Upper lobe of left lung (tissue), 6 donors: ENCODE data around the gene PRKCE. TPM values are rescaled to one million over a fixed set of nuclear protein-coding genes. Genes with fewer than 3 reads are reported as not detected.
A peak's percentile ranks its signal among the peaks of the same experiment; 100 is the strongest.

Source experiments
- ATAC-seq, 2 donors: fragments of 200-7000 bp; cut with Tn5 transposase; one replicate each; pipeline ENCODE4 v1.9.1; 2022; ENCODE audit warnings: mild to moderate bottlenecking in 2 of 2, moderate library complexity in 2 of 2; ENCODE audit not compliant: low FRiP score in 2 of 2
- DNase-seq, 2 donors: peaks; one replicate each; pipeline ENCODE4 v3.0.0-alpha.2; 2019 to 2020
- H3K27ac ChIP-seq, 4 donors: fragments of 200-600 bp; sonication (generic); one replicate each; pipeline ENCODE4 v1.5.1; 2016 to 2019
- H3K27me3 ChIP-seq, 4 donors: fragments of 200-600 bp; sonication (generic); one replicate each; pipeline ENCODE4 v1.5.1; 2017 to 2019
- H3K36me3 ChIP-seq, 4 donors: fragments of 200-600 bp; sonication (generic); one replicate each; pipeline ENCODE4 v1.5.1; 2016 to 2019
- H3K4me1 ChIP-seq, 4 donors: fragments of 200-600 bp; sonication (generic); one replicate each; pipeline ENCODE4 v1.5.1; 2018 to 2019
- H3K4me3 ChIP-seq, 4 donors: fragments of 200-600 bp; sonication (generic); one replicate each; pipeline ENCODE4 v1.5.1; 2017 to 2019; ENCODE audit warnings: mild to moderate bottlenecking in 2 of 4, moderate library complexity in 1 of 4
- H3K9me3 ChIP-seq, 4 donors: fragments of 200-600 bp; sonication (generic); one replicate each; pipeline ENCODE4 v1.5.1; 2018 to 2019
- EP300 ChIP-seq, 4 donors: sonication (generic); formaldehyde crosslinking; IDR thresholded peaks; one replicate each; pipeline ENCODE4 v1.5.1; 2017; ENCODE audit warnings: antibody characterized with exemption in 4 of 4, control low read depth in 2 of 4
- POLR2A ChIP-seq, 4 donors: fragments of 450-650 bp; IDR thresholded peaks; one replicate each; pipeline ENCODE4 v1.5.1; 2016 to 2017; ENCODE audit warnings: antibody characterized with exemption in 4 of 4, mild to moderate bottlenecking in 2 of 4
- POLR2AphosphoS5 ChIP-seq, 2 donors: sonication (generic); formaldehyde crosslinking; IDR thresholded peaks; one replicate each; pipeline ENCODE4 v1.5.1; 2017; ENCODE audit warnings: antibody characterized with exemption in 2 of 2
- WGBS, 2 donors: methylation state at CpG; one replicate each; pipeline ENCODE4 v1.1.5; 2017 to 2018; 5-methylcytosine and 5-hydroxymethylcytosine counted together
- total RNA-seq, 6 donors: library from RNA; depleted of rRNA in 4 of 6; stranded (reverse); fragments of >200 nt in 4 of 6; gene quantifications; one replicate each; pipeline versions ENCODE4 v1.1.0 to v1.2.1, GENCODE V29; 2016 to 2021
- TF ChIP-seq, protein P1 (sequence below), 6 experiments: fragments of 450-650 bp in 4 of 6; fragments of 200-600 bp in 2 of 6; sonication (generic) in 2 of 6; IDR thresholded peaks; one replicate each; pipeline ENCODE4 v1.5.1; 2016 to 2019; ENCODE audit warnings: antibody characterized with exemption in 6 of 6
- donor health status: DM: no; HTN: no; CAD: no; lungs with moderate emphysema.
- donor health status: DM: no; HTN: yes; CAD: no; lungs with severe emphysema.

The PRKCE gene
- total RNA-seq, 6 donors from 2014 or later = 54.9 to 124 (median 75.6) TPM

DNA sequence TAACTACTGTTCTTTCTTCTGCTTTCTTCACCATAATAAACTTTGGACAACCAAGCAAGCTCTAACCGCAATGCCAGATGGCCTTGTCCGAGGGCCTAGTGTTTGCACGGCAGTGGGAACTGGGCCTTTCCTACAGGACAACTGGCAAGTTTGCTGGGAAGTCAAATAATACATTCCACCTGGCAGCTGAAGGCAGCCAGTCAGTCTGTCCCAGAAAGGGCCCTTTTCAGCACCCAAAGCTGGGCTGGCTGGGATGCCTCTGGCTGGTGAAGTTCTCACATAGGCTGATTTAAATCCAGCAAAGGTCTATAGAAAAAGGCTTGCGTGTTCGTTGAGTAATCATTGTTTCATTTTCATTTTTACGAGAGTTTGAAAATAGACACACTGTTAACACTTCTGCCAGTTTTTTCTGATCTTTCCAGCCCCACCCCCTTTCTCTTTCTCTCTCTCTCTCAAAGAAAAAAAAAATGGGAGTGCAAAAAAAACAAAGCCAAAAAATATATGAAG lies 535.7 kb downstream of the PRKCE start:
- WGBS, 2 donors = 17 to 21% methylated on average over 6 of the region's 6 CpGs
- Histone ChIP-seq H3K4me1 (peaks cover 21 to 33% (median 31%) of the 10 kb centered on the region in 4 donors), H3K27ac (peak overlapping the region; percentile 70 to 83 (median 78)), H3K36me3 (peaks cover 0 to 32% (median 7%) of the 10 kb centered on the region in 4 donors), H3K4me3 (peak overlapping the region in 1 of 4 donors; percentile 23), H3K27me3 (peaks cover 0 to 3% (median 0%) of the 10 kb centered on the region in 4 donors), H3K9me3 (no peaks in the 10 kb centered on the region)
- no peak for TF ChIP-seq POLR2A (IDR thresholded peaks at IDR 0.05)
- no peak for TF ChIP-seq EP300 (IDR thresholded peaks at IDR 0.05)
- no peak for TF ChIP-seq POLR2AphosphoS5 (IDR thresholded peaks at IDR 0.05)
- TF ChIP-seq, protein P1, sequence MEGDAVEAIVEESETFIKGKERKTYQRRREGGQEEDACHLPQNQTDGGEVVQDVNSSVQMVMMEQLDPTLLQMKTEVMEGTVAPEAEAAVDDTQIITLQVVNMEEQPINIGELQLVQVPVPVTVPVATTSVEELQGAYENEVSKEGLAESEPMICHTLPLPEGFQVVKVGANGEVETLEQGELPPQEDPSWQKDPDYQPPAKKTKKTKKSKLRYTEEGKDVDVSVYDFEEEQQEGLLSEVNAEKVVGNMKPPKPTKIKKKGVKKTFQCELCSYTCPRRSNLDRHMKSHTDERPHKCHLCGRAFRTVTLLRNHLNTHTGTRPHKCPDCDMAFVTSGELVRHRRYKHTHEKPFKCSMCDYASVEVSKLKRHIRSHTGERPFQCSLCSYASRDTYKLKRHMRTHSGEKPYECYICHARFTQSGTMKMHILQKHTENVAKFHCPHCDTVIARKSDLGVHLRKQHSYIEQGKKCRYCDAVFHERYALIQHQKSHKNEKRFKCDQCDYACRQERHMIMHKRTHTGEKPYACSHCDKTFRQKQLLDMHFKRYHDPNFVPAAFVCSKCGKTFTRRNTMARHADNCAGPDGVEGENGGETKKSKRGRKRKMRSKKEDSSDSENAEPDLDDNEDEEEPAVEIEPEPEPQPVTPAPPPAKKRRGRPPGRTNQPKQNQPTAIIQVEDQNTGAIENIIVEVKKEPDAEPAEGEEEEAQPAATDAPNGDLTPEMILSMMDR (IDR thresholded peaks at IDR 0.05) = no peak
- DNase-seq (peak in 1 of 2 donors; percentile 37), ATAC-seq (peak in 1 of 2 donors; percentile 58)

DNA sequence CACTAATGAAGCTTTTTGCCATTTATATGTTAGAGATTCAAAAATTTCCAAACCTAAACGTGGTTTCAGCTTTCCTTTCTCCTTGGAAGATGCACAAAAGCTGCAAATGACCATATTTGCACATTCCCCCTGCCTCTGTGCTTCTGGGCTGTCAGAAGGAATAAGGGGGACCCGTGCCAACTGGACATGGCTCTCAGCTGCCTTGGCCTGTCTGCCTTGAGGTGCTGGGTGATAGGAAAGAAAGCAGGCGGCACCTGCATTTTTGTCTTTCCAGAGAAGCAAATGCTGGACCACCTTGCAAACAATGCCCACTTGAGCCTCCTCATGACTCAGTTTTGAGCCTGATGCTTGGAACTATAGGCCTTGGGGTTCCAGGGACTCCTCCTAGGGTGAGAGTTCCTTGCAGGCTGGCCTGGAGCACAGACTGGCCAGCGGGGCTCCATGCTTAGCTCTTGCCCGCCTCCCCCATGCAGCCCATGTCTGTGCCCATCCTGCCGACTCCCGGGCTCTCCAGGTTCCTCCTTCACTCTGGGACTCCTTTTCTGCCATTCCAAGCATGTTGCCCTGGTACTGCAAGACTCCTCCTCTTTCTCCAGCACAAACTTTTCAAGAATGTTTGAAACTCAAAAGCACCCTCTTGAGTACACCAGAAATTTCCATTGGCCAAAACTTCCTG lies 536.7 kb downstream of the PRKCE start:
- peak in 1 of 2 donors; percentile 42 for DNase-seq
- peak; percentile 5 to 80 for ATAC-seq
- Histone ChIP-seq H3K27ac (peak overlapping the region; percentile 18 to 83 (median 62)), H3K27me3 (peaks cover 0 to 3% (median 0%) of the 10 kb centered on the region in 4 donors), H3K36me3 (peaks cover 0 to 29% (median 7%) of the 10 kb centered on the region in 4 donors), H3K4me3 (no peak overlapping the region), H3K4me1 (peaks cover 21 to 26% (median 23%) of the 10 kb centered on the region in 4 donors), H3K9me3 (no peaks in the 10 kb centered on the region)
- WGBS, 2 donors = 64 to 74% methylated on average over 7 of the region's 7 CpGs
- TF ChIP-seq EP300 (IDR thresholded peaks at IDR 0.05) (no peak), POLR2AphosphoS5 (IDR thresholded peaks at IDR 0.05) (no peak), POLR2A (IDR thresholded peaks at IDR 0.05) (no peak)
- TF ChIP-seq, protein P1 (IDR thresholded peaks at IDR 0.05) = no peak

DNA sequence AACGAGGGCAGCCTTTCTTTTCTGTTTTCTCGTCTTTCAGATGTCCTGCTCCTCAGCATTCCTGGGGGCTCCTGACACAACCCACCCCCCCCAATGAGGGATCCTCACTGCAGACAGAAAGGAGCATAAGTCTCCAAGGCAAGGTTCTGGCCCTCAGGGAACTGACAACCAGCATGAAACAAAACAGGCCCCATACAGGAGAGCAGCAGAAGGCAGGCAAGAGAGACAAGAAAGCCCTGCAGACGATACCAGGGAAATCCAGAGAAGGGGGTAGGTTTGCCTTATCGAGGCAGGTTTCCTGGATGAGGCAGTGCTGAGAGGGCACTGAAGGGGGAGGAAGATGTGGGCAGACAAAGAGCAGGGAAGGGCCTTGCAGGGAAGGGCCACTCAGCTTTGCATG lies 541.9 kb downstream of the PRKCE start:
- ATAC-seq = no peak
- TF ChIP-seq POLR2AphosphoS5 (IDR thresholded peaks at IDR 0.05) = no peak
- TF ChIP-seq, protein P1 (IDR thresholded peaks at IDR 0.05) = no peak
- no peak for TF ChIP-seq EP300 (IDR thresholded peaks at IDR 0.05)
- no peak for TF ChIP-seq POLR2A (IDR thresholded peaks at IDR 0.05)
- no peak for DNase-seq
- Histone ChIP-seq H3K36me3 (peaks cover 0 to 4% (median 0%) of the 10 kb centered on the region in 4 donors), H3K9me3 (no peaks in the 10 kb centered on the region), H3K27ac (peak overlapping the region in 1 of 4 donors; percentile 16), H3K4me3 (no peak overlapping the region), H3K4me1 (peaks cover 14 to 26% (median 22%) of the 10 kb centered on the region in 4 donors), H3K27me3 (peaks cover 0 to 3% (median 0%) of the 10 kb centered on the region in 4 donors)
- WGBS, 2 donors = 86 to 89% methylated on average over 4 of the region's 4 CpGs

DNA sequence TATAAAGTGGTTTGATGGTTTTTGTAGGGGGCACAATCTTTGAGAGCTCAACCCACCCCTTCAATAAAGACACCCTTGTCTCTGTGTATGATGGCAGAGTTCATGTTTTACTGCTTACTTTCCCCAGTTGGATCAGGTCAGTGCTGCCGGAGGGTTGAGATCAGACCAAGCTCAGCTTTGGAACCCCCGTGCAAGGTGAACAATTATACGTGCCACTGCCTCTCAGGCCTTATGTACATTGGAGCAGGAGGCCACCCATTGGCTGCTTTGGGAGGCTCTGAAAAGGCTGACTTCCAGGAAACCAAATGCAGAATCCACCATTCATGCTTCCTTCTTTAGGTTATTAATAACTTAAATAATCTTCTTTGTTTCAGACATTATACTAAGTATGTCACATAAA lies 542.4 kb downstream of the PRKCE start:
- H3K27me3 ChIP-seq = peaks cover 0 to 3% (median 0%) of the 10 kb centered on the region in 4 donors
- DNase-seq (no peak), ATAC-seq (no peak)
- H3K36me3 ChIP-seq = peaks cover 0 to 3% (median 0%) of the 10 kb centered on the region in 4 donors
- WGBS, 2 donors = 93 to 96% methylated on average over 3 of the region's 3 CpGs
- TF ChIP-seq, protein P1 (IDR thresholded peaks at IDR 0.05) = no peak
- TF ChIP-seq POLR2AphosphoS5 (IDR thresholded peaks at IDR 0.05) (no peak), POLR2A (IDR thresholded peaks at IDR 0.05) (no peak), EP300 (IDR thresholded peaks at IDR 0.05) (no peak)
- no peaks in the 10 kb centered on the region for H3K9me3 ChIP-seq
- no peak overlapping the region for H3K4me3 ChIP-seq
- no peak overlapping the region for H3K27ac ChIP-seq
- H3K4me1 ChIP-seq = peaks cover 13 to 28% (median 19%) of the 10 kb centered on the region in 4 donors
